A673 (cell line): ENCODE data around the gene ARHGAP32. TPM values are rescaled to one million over a fixed set of nuclear protein-coding genes. Genes with fewer than 3 reads are reported as not detected.

Experiments used
- BruUV-seq: library from RNA; stranded (reverse); fragments of 400-500 nt; replicated peaks from 2 replicates; lab custom pipeline; 2021; lab: Mats Ljungman, UMichigan
- CTCF ChIA-PET: fragments of 300-600 bp; sonication (Branson Sonifier 250); formaldehyde crosslinking; loops from one replicate; lab custom pipeline; 2022; ENCODE audit warnings: antibody characterized with exemption; lab: Charles Lee
- POLR2A ChIA-PET: fragments of 300-600 bp; sonication (Branson Sonifier 250); formaldehyde crosslinking; loops from one replicate; lab custom pipeline; 2022; ENCODE audit warnings: antibody characterized with exemption; ENCODE audit not compliant: low non-redundant PET; lab: Charles Lee
- DNase-seq: peaks from one replicate; pipeline ENCODE4 v3.0.0-alpha.2; 2015; ENCODE audit warnings: low spot score
- H3K27ac ChIP-seq: fragments of 200-600 bp; sonication (generic); 2 replicates; pipeline ENCODE4 v1.5.1; 2016; ENCODE audit warnings: mixed run types, low read depth, mild to moderate bottlenecking, mixed read lengths, antibody characterized with exemption, low read length; ENCODE audit not compliant: poor library complexity, severe bottlenecking
- H3K27me3 ChIP-seq: fragments of 200-600 bp; sonication (generic); replicated peaks from 2 replicates; pipeline ENCODE4 v1.6.1; 2017; ENCODE audit warnings: mixed run types, low read depth, mild to moderate bottlenecking, mixed read lengths, antibody characterized with exemption, low read length; ENCODE audit not compliant: insufficient read depth, poor library complexity
- H3K36me3 ChIP-seq: fragments of 200-600 bp; sonication (generic); 2 replicates; pipeline ENCODE4 v1.6.1; 2016; ENCODE audit warnings: mixed run types, mild to moderate bottlenecking, mixed read lengths, antibody characterized with exemption, low read length; ENCODE audit not compliant: insufficient read depth, poor library complexity, severe bottlenecking
- H3K4me1 ChIP-seq: fragments of 200-600 bp; sonication (generic); 2 replicates; pipeline ENCODE4 v1.6.1; 2017; ENCODE audit warnings: mixed run types, mild to moderate bottlenecking, mixed read lengths, antibody characterized with exemption, low read length; ENCODE audit not compliant: insufficient read depth, poor library complexity, severe bottlenecking
- H3K4me3 ChIP-seq: fragments of 200-600 bp; sonication (generic); 2 replicates; pipeline ENCODE4 v1.5.1; 2016; ENCODE audit warnings: low read depth, mixed run types, mild to moderate bottlenecking, mixed read lengths, low read length; ENCODE audit not compliant: poor library complexity, severe bottlenecking
- H3K9me3 ChIP-seq: fragments of 200-600 bp; sonication (generic); 2 replicates; pipeline ENCODE4 v1.6.1; 2016; ENCODE audit warnings: mixed run types, low read depth, mild to moderate bottlenecking, mixed read lengths, antibody characterized with exemption, low read length; ENCODE audit not compliant: poor library complexity, severe bottlenecking
- CTCF ChIP-seq: fragments of 300-800, 200-600 bp; sonication (generic); conservative IDR thresholded peaks from 2 replicates; pipeline ENCODE4 v1.5.1; 2017; ENCODE audit warnings: low read depth, mild to moderate bottlenecking, antibody characterized with exemption, low read length, moderate library complexity, mixed read lengths
- EZH2 ChIP-seq: fragments of 200-600 bp; sonication (generic); IDR thresholded peaks from 2 replicates; pipeline ENCODE4 v1.6.1; 2017; ENCODE audit warnings: borderline replicate concordance, low read depth, mild to moderate bottlenecking, mixed read lengths, antibody characterized with exemption, low read length; ENCODE audit not compliant: poor library complexity, severe bottlenecking
- intact Hi-C: fragments of 100-400 bp; cut with micrococcal nuclease; formaldehyde crosslinking; loops from one replicate; pipeline ENCODE4 v1.10.0; 2022; ENCODE audit not compliant: unreplicated experiment
- total RNA-seq: library from RNA; stranded (reverse); gene quantifications from 2 replicates; pipeline ENCODE4 v1.2.3, GENCODE V29; 2021

The ARHGAP32 gene
- total RNA-seq, 1 experiment from 2014 or later, result 42.8 TPM

- DNase-seq, result no peak
- TF ChIP-seq CTCF (no peak), EZH2 (no peak)
- CTCF ChIA-PET, result no interaction called here
- H3K4me1 ChIP-seq, result no peaks in the 10 kb centered on the region
- H3K27ac ChIP-seq, result no peak overlapping the region
- H3K27me3 ChIP-seq, result no peaks in the 10 kb centered on the region
- no peaks in the 10 kb centered on the region for H3K9me3 ChIP-seq
- POLR2A ChIA-PET, result no interaction called here
- H3K4me3 ChIP-seq, result no peak overlapping the region
- intact Hi-C loops, result no loop called here
- no peaks in the 10 kb centered on the region for H3K36me3 ChIP-seq
- no TSS peak for BruUV-seq
These were observed 158.1 kb downstream of the ARHGAP32 start for GRCh38 chr11:129034001-129034400.

- TF ChIP-seq CTCF (no peak), EZH2 (no peak)
- Histone ChIP-seq H3K27ac (no peak overlapping the region), H3K27me3 (no peaks in the 10 kb centered on the region), H3K4me3 (no peak overlapping the region), H3K36me3 (no peaks in the 10 kb centered on the region), H3K4me1 (peaks cover 11% of the 10 kb centered on the region), H3K9me3 (no peaks in the 10 kb centered on the region)
- intact Hi-C loops, result no loop called here
- no TSS peak for BruUV-seq
- ChIA-PET CTCF (no interaction called here), POLR2A (no interaction called here)
- DNase-seq, result peak; percentile 35
These were observed 168.0 kb downstream of the ARHGAP32 start for GRCh38 chr11:129023968-129024676.

GRCh38 chr11:129021295-129021694, 170.8 kb downstream of the ARHGAP32 start:
- Histone ChIP-seq H3K27ac (no peak overlapping the region), H3K27me3 (no peaks in the 10 kb centered on the region), H3K4me3 (no peak overlapping the region), H3K36me3 (no peaks in the 10 kb centered on the region), H3K9me3 (no peaks in the 10 kb centered on the region), H3K4me1 (peaks cover 11% of the 10 kb centered on the region)
- no peak for TF ChIP-seq CTCF
- no peak for TF ChIP-seq EZH2
- intact Hi-C loops, result no loop called here
- BruUV-seq, result no TSS peak
- ChIA-PET CTCF (no interaction called here), POLR2A (no interaction called here)
- DNase-seq, result peak; percentile 3
